Memory B cell (primary cell): ENCODE measurements around the gene LKAAEAR1.

Experiments used
- ATAC-seq: fragments of 150-1000 bp; cut with Tn5 transposase; 2 replicates; pipeline ENCODE4 v1.10.0; 2021; ENCODE audit warnings: low read depth, mild to moderate bottlenecking, moderate library complexity
- DNase-seq, 2 donors: peaks; one replicate each; pipeline ENCODE4 v3.0.0; 2022; ENCODE audit warnings: low spot score in 2 of 2
- H3K27ac Mint-ChIP-seq: one replicate; pipeline ENCODE4 v1.8.0; 2022; ENCODE audit warnings: mild to moderate bottlenecking, moderate library complexity, mixed read lengths
- H3K27me3 Mint-ChIP-seq: one replicate; pipeline ENCODE4 v1.8.0; 2022; ENCODE audit warnings: mixed read lengths
- H3K36me3 Mint-ChIP-seq: one replicate; pipeline ENCODE4 v1.8.0; 2022; ENCODE audit warnings: mild to moderate bottlenecking, mixed read lengths
- H3K4me1 Mint-ChIP-seq: one replicate; pipeline ENCODE4 v1.8.0; 2022; ENCODE audit warnings: mixed read lengths
- H3K4me3 Mint-ChIP-seq: one replicate; pipeline ENCODE4 v1.8.0; 2022; ENCODE audit warnings: mild to moderate bottlenecking, moderate library complexity, mixed read lengths
- H3K9me3 Mint-ChIP-seq: one replicate; pipeline ENCODE4 v1.8.0; 2022; ENCODE audit warnings: mixed read lengths

Gene LKAAEAR1

GRCh38 chr20:64065062-64065973 is 18.9 kb downstream of the LKAAEAR1 start:
- no peak for DNase-seq
- H3K36me3 Mint-ChIP-seq, result no peaks in the 10 kb centered on the region
- H3K9me3 Mint-ChIP-seq, result no peaks in the 10 kb centered on the region
- peak; percentile 23 for ATAC-seq
- peaks cover 37% of the 10 kb centered on the region for H3K4me1 Mint-ChIP-seq
- H3K27ac Mint-ChIP-seq, result peak overlapping the region; percentile 88
- H3K4me3 Mint-ChIP-seq, result peak overlapping the region; percentile 48
- H3K27me3 Mint-ChIP-seq, result no peaks in the 10 kb centered on the region

GRCh38 chr20:64064145-64064698 is 20.0 kb downstream of the LKAAEAR1 start:
- H3K4me1 Mint-ChIP-seq, result peaks cover 38% of the 10 kb centered on the region
- H3K4me3 Mint-ChIP-seq, result peak overlapping the region; percentile 90
- ATAC-seq, result no peak
- H3K9me3 Mint-ChIP-seq, result no peaks in the 10 kb centered on the region
- H3K36me3 Mint-ChIP-seq, result no peaks in the 10 kb centered on the region
- no peaks in the 10 kb centered on the region for H3K27me3 Mint-ChIP-seq
- H3K27ac Mint-ChIP-seq, result peak overlapping the region; percentile 86
- DNase-seq, result no peak

- Mint-ChIP-seq H3K4me3 (peak overlapping the region; percentile 90), H3K27me3 (no peaks in the 10 kb centered on the region), H3K9me3 (no peaks in the 10 kb centered on the region), H3K27ac (peak overlapping the region; percentile 86), H3K36me3 (no peaks in the 10 kb centered on the region), H3K4me1 (peaks cover 39% of the 10 kb centered on the region)
- ATAC-seq (no peak), DNase-seq (no peak)
These were observed 20.6 kb downstream of the LKAAEAR1 start for GRCh38 chr20:64063389-64064144.

- Mint-ChIP-seq H3K27ac (peak within 1 kb of the TSS; percentile 86), H3K4me3 (peak within 1 kb of the TSS; percentile 90), H3K9me3 (no peaks in the 10 kb centered on the region), H3K27me3 (no peaks in the 10 kb centered on the region), H3K4me1 (peaks cover 43% of the 10 kb centered on the region), H3K36me3 (no peaks in the 10 kb centered on the region)
- DNase-seq (peak; percentile 89 to 90), ATAC-seq (peak; percentile 85)
These were observed 21.4 kb downstream of the LKAAEAR1 start, which contains the start of gene TCEA2 for GRCh38 chr20:64062596-64063388. TSS of gene TCEA2 (plus strand) at chr20:64063198. CDS start at chr20:64063313, 115 bp downstream.

GRCh38 chr20:64062276-64062595 is 22.0 kb downstream of the LKAAEAR1 start:
- peaks cover 45% of the 10 kb centered on the region for H3K4me1 Mint-ChIP-seq
- H3K27me3 Mint-ChIP-seq, result no peaks in the 10 kb centered on the region
- H3K9me3 Mint-ChIP-seq, result no peaks in the 10 kb centered on the region
- no peak overlapping the region for H3K27ac Mint-ChIP-seq
- ATAC-seq, result no peak
- no peak for DNase-seq
- no peaks in the 10 kb centered on the region for H3K36me3 Mint-ChIP-seq
- peak overlapping the region; percentile 19 for H3K4me3 Mint-ChIP-seq

DNA sequence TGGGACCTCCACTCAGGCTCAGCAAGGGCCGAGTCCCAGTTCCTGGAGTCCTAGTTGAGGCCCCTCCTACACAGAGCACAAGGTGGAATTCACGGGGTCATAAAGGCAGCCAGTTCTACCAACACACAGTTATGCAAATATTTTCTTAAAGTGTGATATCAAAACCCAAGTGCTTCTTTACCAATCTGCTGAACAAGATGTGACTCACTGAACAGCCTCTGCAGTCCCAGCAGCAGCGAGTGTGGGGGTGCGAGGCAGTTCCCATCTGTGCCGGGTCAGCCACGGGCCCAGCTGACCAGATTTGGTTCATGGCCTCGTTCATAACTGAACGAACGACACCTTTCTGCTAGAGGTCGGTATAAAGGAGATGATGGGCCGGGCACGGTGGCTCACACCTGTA is 25.7 kb downstream of the LKAAEAR1 start:
- H3K36me3 Mint-ChIP-seq, result peaks cover 3% of the 10 kb centered on the region

DNA sequence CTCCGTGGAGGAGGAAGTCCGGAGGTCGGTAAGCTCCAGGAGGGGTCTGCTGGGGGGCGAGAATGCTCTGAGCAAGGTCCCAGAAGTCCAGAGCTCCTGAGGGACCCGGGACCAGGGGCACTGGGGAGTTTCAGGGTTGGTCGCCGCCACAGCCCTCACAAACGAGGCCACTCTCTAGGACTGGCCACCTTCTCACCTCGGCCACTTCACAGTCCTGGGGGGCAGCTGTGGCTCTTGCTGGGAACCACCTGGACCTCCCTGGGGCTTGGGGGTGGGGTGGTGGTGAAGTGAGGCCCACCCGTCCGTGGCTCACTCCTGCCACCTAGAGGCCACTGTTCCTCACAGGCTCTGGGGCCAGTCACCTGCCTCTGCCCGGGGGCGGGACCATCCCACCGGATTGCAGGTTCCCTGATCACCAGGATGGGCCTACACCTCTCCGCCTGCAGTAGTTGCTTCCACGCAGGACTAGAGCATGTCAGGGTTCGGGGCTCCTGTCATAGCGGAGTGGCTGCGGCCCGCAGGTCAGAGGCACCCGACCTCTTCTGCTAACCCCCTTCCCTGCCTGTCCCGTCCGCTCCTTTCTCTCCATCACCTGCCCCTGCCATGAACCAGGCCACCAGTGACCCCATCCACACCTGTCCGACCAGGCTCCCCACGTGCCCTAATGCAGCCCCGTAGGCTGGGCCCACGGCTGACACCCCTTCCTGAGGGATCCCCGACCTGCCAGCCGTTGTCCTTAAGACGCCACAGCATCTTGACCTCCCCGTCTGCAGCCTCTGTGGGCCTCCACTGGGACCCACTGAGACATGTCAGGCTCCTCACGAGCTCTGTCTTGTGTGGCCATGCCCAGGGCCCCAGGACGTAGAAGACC is 26.3 kb downstream of the LKAAEAR1 start:
- Mint-ChIP-seq H3K4me1 (peaks cover 21% of the 10 kb centered on the region), H3K9me3 (no peaks in the 10 kb centered on the region), H3K27me3 (peaks cover 15% of the 10 kb centered on the region), H3K4me3 (peak overlapping the region; percentile 56), H3K27ac (peak overlapping the region; percentile 82), H3K36me3 (peaks cover 3% of the 10 kb centered on the region)
- peak; percentile 83 for ATAC-seq
- DNase-seq, result peak; percentile 77 to 83

More for the DNA sequence above, 25.7 kb downstream of the LKAAEAR1 start:
- Mint-ChIP-seq H3K4me3 (peak overlapping the region; percentile 56), H3K9me3 (no peaks in the 10 kb centered on the region), H3K27me3 (peaks cover 9% of the 10 kb centered on the region), H3K4me1 (peaks cover 21% of the 10 kb centered on the region), H3K27ac (peak overlapping the region; percentile 82)
- ATAC-seq (peak; percentile 11), DNase-seq (no peak)

- no peaks in the 10 kb centered on the region for H3K9me3 Mint-ChIP-seq
- H3K27me3 Mint-ChIP-seq, result peaks cover 19% of the 10 kb centered on the region
- no peak overlapping the region for H3K27ac Mint-ChIP-seq
- DNase-seq (no peak), ATAC-seq (peak; percentile 25)
- peaks cover 3% of the 10 kb centered on the region for H3K36me3 Mint-ChIP-seq
- H3K4me3 Mint-ChIP-seq, result peak overlapping the region; percentile 32
- peaks cover 19% of the 10 kb centered on the region for H3K4me1 Mint-ChIP-seq
These were observed 27.1 kb downstream of the LKAAEAR1 start for GRCh38 chr20:64056889-64057627.

DNA sequence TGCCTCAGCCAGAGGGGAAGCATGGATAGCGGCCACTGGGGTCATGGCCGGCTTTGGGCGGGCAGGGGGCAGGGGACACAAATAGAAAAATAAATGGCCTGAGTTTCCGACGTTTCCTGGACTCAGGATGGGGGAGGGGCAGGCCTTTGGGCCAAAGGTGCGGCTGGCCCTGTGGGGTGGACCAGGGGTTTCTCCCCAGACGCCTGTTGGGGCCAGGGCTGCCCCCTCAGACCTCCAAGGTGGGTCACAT is 27.6 kb downstream of the LKAAEAR1 start:
- peaks cover 3% of the 10 kb centered on the region for H3K36me3 Mint-ChIP-seq
- H3K4me1 Mint-ChIP-seq, result peaks cover 18% of the 10 kb centered on the region
- ATAC-seq (no peak), DNase-seq (no peak)
- H3K27ac Mint-ChIP-seq, result no peak overlapping the region
- H3K4me3 Mint-ChIP-seq, result no peak overlapping the region
- H3K9me3 Mint-ChIP-seq, result no peaks in the 10 kb centered on the region
- peaks cover 22% of the 10 kb centered on the region for H3K27me3 Mint-ChIP-seq

GRCh38 chr20:64055893-64056638 is 28.1 kb downstream of the LKAAEAR1 start:
- Mint-ChIP-seq H3K36me3 (peaks cover 3% of the 10 kb centered on the region), H3K27me3 (peaks cover 23% of the 10 kb centered on the region), H3K4me3 (no peak overlapping the region), H3K27ac (no peak overlapping the region), H3K9me3 (no peaks in the 10 kb centered on the region), H3K4me1 (peaks cover 18% of the 10 kb centered on the region)
- DNase-seq, result no peak
- no peak for ATAC-seq

DNA sequence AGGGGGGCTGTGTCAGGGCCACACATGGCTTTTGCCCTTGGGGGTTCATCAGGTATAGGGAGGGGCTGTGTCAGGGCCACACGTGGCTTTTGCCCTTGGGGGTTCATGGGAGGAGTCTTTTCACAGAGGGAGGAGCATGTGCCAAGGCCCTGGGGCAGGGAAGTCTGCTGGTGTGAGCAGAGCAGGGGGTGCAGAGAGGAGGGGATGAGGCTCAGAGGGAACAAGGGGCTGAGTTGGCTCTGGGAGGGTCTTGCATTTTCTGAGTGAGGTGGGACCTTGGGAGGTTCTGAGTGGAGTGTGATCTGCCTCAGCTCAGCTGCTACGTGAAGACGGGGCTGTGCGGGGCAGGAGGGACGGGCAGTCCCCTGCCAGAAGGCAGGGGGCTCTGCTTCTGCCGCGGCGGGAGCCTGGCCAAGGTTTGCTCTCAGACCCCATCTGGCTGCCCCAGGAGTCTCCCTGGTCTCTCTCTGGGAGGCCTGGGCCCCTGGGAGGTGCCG is 28.8 kb downstream of the LKAAEAR1 start:
- peaks cover 27% of the 10 kb centered on the region for H3K27me3 Mint-ChIP-seq
- H3K9me3 Mint-ChIP-seq, result no peaks in the 10 kb centered on the region
- peaks cover 3% of the 10 kb centered on the region for H3K36me3 Mint-ChIP-seq
- ATAC-seq (no peak), DNase-seq (no peak)
- H3K27ac Mint-ChIP-seq, result no peak overlapping the region
- H3K4me1 Mint-ChIP-seq, result peaks cover 21% of the 10 kb centered on the region
- H3K4me3 Mint-ChIP-seq, result no peak overlapping the region
